Ishikawa (cell line): Measurements from ENCODE around the gene TCF7L2.

Source experiments
- CEBPB ChIP-seq: IDR thresholded peaks from 2 replicates; pipeline ENCODE4 v1.6.1; 2012
- CREB1 ChIP-seq: IDR thresholded peaks from 2 replicates; pipeline ENCODE4 v1.6.1; 2012; ENCODE audit warnings: low read depth
- EGR1 ChIP-seq: IDR thresholded peaks from 2 replicates; pipeline ENCODE4 v1.6.1; 2012
- EP300 ChIP-seq: IDR thresholded peaks from 2 replicates; pipeline ENCODE4 v1.6.1; 2012; ENCODE audit warnings: borderline replicate concordance
- MAX ChIP-seq: IDR thresholded peaks from 2 replicates; pipeline ENCODE4 v1.6.1; 2012
- NFIC ChIP-seq: IDR thresholded peaks from 2 replicates; pipeline ENCODE4 v1.6.1; 2012
- RAD21 ChIP-seq: IDR thresholded peaks from 2 replicates; pipeline ENCODE4 v1.6.1; 2012; ENCODE audit warnings: low read depth
- REST ChIP-seq: IDR thresholded peaks from 2 replicates; pipeline ENCODE4 v1.6.1; 2012; ENCODE audit warnings: low read depth, mild to moderate bottlenecking
- TAF1 ChIP-seq: IDR thresholded peaks from 2 replicates; pipeline ENCODE4 v1.6.1; 2012; ENCODE audit warnings: low read depth, mild to moderate bottlenecking
- TCF12 ChIP-seq: IDR thresholded peaks from 2 replicates; pipeline ENCODE4 v1.6.1; 2012; ENCODE audit warnings: low read depth
- TEAD4 ChIP-seq: IDR thresholded peaks from 2 replicates; pipeline ENCODE4 v1.6.1; 2012
- USF1 ChIP-seq: IDR thresholded peaks from 2 replicates; pipeline ENCODE4 v1.6.1; 2012
- YY1 ChIP-seq: IDR thresholded peaks from 2 replicates; pipeline ENCODE4 v1.6.1; 2012; ENCODE audit warnings: low read depth

GRCh38 chr10:112963835-112964234 is 13.8 kb downstream of the TCF7L2 start:
- TF ChIP-seq REST = no peak
- TF ChIP-seq RAD21 = no peak
- no peak for TF ChIP-seq EP300
- no peak for TF ChIP-seq EGR1
- TF ChIP-seq YY1 = no peak
- TF ChIP-seq TEAD4 = no peak
- TF ChIP-seq MAX = no peak
- no peak for TF ChIP-seq CEBPB
- no peak for TF ChIP-seq TCF12
- TF ChIP-seq TAF1 = no peak
- TF ChIP-seq CREB1 = no peak
- TF ChIP-seq USF1 = no peak
- no peak for TF ChIP-seq NFIC
